ENCODE results near the gene ZDHHC1. TPM values are rescaled to one million over a fixed set of nuclear protein-coding genes. Genes with fewer than 3 reads are reported as not detected.
"Not testable (repeated sequence)": the region's sequence is repeated elsewhere in the genome, so short reads cannot be mapped to it uniquely, and the experiment has no call there.

Gene ZDHHC1
- polyA plus RNA-seq, 1 of the 3 experiments (the other 2 are of a cell fraction) = 15.8 TPM

GRCh38 chr16:67361038-67361437 is 55.2 kb downstream of the ZDHHC1 start:
- Histone ChIP-seq H3K4me1 (ENCODE audit: control insufficient read depth in 1 of 2, insufficient read depth in 2 of 2, low read depth in 1 of 2, low read length in 1 of 2) (no peaks in the 10 kb centered on the region), H3K4me2 (no peak overlapping the region), H3K27me3 (ENCODE audit: insufficient read depth) (no peaks in the 10 kb centered on the region), H3K4me3 (ENCODE audit: low read depth in 2 of 2, low read length in 1 of 2) (no peak overlapping the region), H3K9ac (no peak overlapping the region), H3K27ac (ENCODE audit: low read depth in 2 of 2, low read length in 1 of 2) (no peak overlapping the region), H3K36me3 (replicated peaks in 1 of 2; ENCODE audit: control insufficient read depth in 1 of 2, insufficient read depth in 2 of 2, low read length in 1 of 2) (no peaks in the 10 kb centered on the region), H3F3A (replicated peaks; ENCODE audit: insufficient read depth) (peaks cover 4% of the 10 kb centered on the region), H3K9me3 (no peaks in the 10 kb centered on the region), H2AFZ (ENCODE audit: low read depth) (no peak overlapping the region), H4K20me1 (ENCODE audit: insufficient read depth) (no peaks in the 10 kb centered on the region), H3K9me2 (no peaks in the 10 kb centered on the region), H3K79me2 (ENCODE audit: insufficient read depth) (no peaks in the 10 kb centered on the region)
- TF ChIP-seq CTCF (IDR thresholded peaks at IDR 0.05) (no peak), TEAD4 (IDR thresholded peaks at IDR 0.05; ENCODE audit: borderline replicate concordance, insufficient read depth) (no peak), EP300 (IDR thresholded peaks at IDR 0.05; ENCODE audit: borderline replicate concordance in 1 of 2, low read depth in 1 of 2, low read length in 1 of 2) (no peak), ELF1 (IDR thresholded peaks at IDR 0.05) (no peak), ZBTB33 (IDR thresholded peaks at IDR 0.05; ENCODE audit: borderline replicate concordance, low read depth) (no peak), TCF12 (IDR thresholded peaks at IDR 0.05) (no peak), SMC3 (IDR thresholded peaks at IDR 0.05; ENCODE audit: low read depth, low read length) (no peak), GABPA (IDR thresholded peaks at IDR 0.05; ENCODE audit: low read depth) (no peak), FOXM1 (IDR thresholded peaks at IDR 0.05; ENCODE audit: low read depth) (no peak), PBX3 (IDR thresholded peaks at IDR 0.05) (no peak), RCOR1 (IDR thresholded peaks at IDR 0.05; ENCODE audit: low read length) (no peak), CHD2 (IDR thresholded peaks at IDR 0.05; ENCODE audit: low read length, partially characterized antibody) (no peak), SIN3A (IDR thresholded peaks at IDR 0.05; ENCODE audit: borderline replicate concordance, low read depth, low read length) (no peak), RXRA (IDR thresholded peaks at IDR 0.05; ENCODE audit: borderline replicate concordance, low read depth) (no peak), POLR2AphosphoS5 (IDR thresholded peaks at IDR 0.05; ENCODE audit: low read depth, low read length) (no peak)
- TF ChIP-seq, protein P1, sequence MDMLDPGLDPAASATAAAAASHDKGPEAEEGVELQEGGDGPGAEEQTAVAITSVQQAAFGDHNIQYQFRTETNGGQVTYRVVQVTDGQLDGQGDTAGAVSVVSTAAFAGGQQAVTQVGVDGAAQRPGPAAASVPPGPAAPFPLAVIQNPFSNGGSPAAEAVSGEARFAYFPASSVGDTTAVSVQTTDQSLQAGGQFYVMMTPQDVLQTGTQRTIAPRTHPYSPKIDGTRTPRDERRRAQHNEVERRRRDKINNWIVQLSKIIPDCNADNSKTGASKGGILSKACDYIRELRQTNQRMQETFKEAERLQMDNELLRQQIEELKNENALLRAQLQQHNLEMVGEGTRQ (IDR thresholded peaks at IDR 0.05; ENCODE audit: borderline replicate concordance, low read depth, low read length) = no peak
- TF ChIP-seq, protein P2, sequence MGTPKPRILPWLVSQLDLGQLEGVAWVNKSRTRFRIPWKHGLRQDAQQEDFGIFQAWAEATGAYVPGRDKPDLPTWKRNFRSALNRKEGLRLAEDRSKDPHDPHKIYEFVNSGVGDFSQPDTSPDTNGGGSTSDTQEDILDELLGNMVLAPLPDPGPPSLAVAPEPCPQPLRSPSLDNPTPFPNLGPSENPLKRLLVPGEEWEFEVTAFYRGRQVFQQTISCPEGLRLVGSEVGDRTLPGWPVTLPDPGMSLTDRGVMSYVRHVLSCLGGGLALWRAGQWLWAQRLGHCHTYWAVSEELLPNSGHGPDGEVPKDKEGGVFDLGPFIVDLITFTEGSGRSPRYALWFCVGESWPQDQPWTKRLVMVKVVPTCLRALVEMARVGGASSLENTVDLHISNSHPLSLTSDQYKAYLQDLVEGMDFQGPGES (IDR thresholded peaks at IDR 0.05; ENCODE audit: low read depth, low read length) = no peak
- ChIA-PET POLR2A (no interaction called here), CTCF (no interaction called here)
- no peak for DNase-seq
- 63% methylated on average over 3 of the region's 3 CpGs for WGBS (ENCODE audit: low lambda C conversion rate)

- H3F3A ChIP-seq (replicated peaks; ENCODE audit: insufficient read depth); H2AFZ ChIP-seq (ENCODE audit: low read depth); H3K4me2 ChIP-seq; H3K36me3 ChIP-seq (replicated peaks in 1 of 2; ENCODE audit: control insufficient read depth in 1 of 2, insufficient read depth in 2 of 2, low read length in 1 of 2); POLR2A ChIA-PET; H3K9me2 ChIP-seq; H3K79me2 ChIP-seq (ENCODE audit: insufficient read depth); DNase-seq; H4K20me1 ChIP-seq (ENCODE audit: insufficient read depth); H3K4me1 ChIP-seq (ENCODE audit: control insufficient read depth in 1 of 2, insufficient read depth in 2 of 2, low read depth in 1 of 2, low read length in 1 of 2); H3K9me3 ChIP-seq; H3K27me3 ChIP-seq (ENCODE audit: insufficient read depth); H3K4me3 ChIP-seq (ENCODE audit: low read depth in 2 of 2, low read length in 1 of 2); H3K9ac ChIP-seq; H3K27ac ChIP-seq (ENCODE audit: low read depth in 2 of 2, low read length in 1 of 2): not testable (repeated sequence)
- CTCF ChIA-PET = interaction anchor here (0.6 to 1.0 kb wide), 2 partner anchors 75 to 174 kb away, joined by 3 to 4 read pairs; no protein-coding TSS in a partner anchor
- 87% methylated on average over 8 of the region's 8 CpGs for WGBS (ENCODE audit: low lambda C conversion rate)
Observed at GRCh38 chr16:67359540-67360269, 56.6 kb downstream of the ZDHHC1 start.
